ENCODE measurements around the gene JAZF1. TPM values are rescaled to one million over a fixed set of nuclear protein-coding genes. Genes with fewer than 3 reads are reported as not detected.

The JAZF1 gene
- total and polyA plus RNA-seq, 2 donors (not counting 1 experiment from before 2014, with no cell fraction given): 14.0 to 38.6 TPM

DNA sequence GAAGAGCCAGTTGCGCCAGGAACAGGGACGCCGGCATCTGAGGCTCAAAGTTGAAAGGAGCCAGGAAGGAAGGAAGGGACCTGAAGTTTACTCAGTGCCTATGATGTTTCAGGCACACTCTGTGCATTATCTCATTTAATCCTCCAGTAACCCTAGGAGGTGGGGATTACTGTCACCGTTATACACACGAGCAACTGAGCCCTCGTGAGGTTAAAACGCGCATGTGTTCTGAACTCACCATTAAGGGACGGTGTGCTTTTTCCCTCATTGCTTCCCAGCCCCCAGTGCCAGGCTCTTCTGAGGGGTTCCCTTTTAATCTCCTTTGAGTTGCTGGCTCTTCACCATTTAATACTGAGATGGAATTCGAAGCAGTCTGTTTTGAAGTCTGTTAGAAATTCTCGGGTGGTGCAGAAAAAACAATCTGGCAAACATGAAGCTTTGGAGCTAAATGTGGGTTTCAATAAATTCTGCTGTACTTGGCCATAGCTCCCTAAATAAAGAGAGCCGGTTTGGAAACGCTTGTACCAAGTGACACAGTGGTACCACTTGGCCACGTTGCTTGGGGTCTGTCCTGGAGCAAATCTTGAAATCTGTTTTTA lies 338.4 kb downstream of the JAZF1 start:
- Histone ChIP-seq H3K27me3 (replicated peaks in 1 of 4; ENCODE audit: control extremely low read depth in 1 of 4, control insufficient read depth in 3 of 4, insufficient read depth in 4 of 4, low read length in 3 of 4) (no peaks in the 10 kb centered on the region), H3K27ac (ENCODE audit: low read length in 2 of 2) (no peak overlapping the region), H4K20me1 (ENCODE audit: control insufficient read depth, insufficient read depth, low read length, poor library complexity, severe bottlenecking) (peaks cover 8% of the 10 kb centered on the region), H3K36me3 (replicated peaks in 1 of 2; ENCODE audit: control extremely low read depth in 1 of 2, control insufficient read depth in 1 of 2, extremely low read depth in 1 of 2, insufficient read depth in 2 of 2, low read length in 1 of 2) (peaks cover 3 to 53% of the 10 kb centered on the region in 2 experiments), H3K9me3 (ENCODE audit: control extremely low read depth in 1 of 3, control insufficient read depth in 2 of 3, insufficient read depth in 1 of 3, low read length in 2 of 3) (no peaks in the 10 kb centered on the region), H3K4me3 (ENCODE audit: control extremely low read depth in 1 of 5, extremely low read depth in 1 of 5, insufficient read depth in 1 of 5, low read depth in 2 of 5, low read length in 4 of 5) (no peak overlapping the region), H3K79me2 (ENCODE audit: control insufficient read depth, insufficient read depth, low read length) (no peaks in the 10 kb centered on the region), H3K4me2 (replicated peaks; ENCODE audit: low read depth, low read length, poor library complexity, severe bottlenecking) (no peak overlapping the region), H3K4me1 (ENCODE audit: control insufficient read depth in 2 of 2, insufficient read depth in 2 of 2, low read length in 2 of 2) (no peaks in the 10 kb centered on the region), H2AFZ (ENCODE audit: insufficient read depth, low read depth, low read length, poor library complexity, severe bottlenecking) (no peak overlapping the region), H3K9ac (ENCODE audit: low read length) (no peak overlapping the region)
- H3K27me3 Mint-ChIP-seq: no peaks in the 10 kb centered on the region
- intact Hi-C loops (cut with micrococcal nuclease): no loop called here
- ChIA-PET CTCF (no interaction called here), POLR2A (no interaction called here)
- H3K4me1 Mint-ChIP-seq: no peaks in the 10 kb centered on the region
- H3K4me3 Mint-ChIP-seq: no peak overlapping the region
- DNase-seq: no peak
- H3K27ac Mint-ChIP-seq: peak overlapping the region; percentile 32
- ATAC-seq (ENCODE audit: low read depth): no peak
- 93% methylated on average over 8 of the region's 14 CpGs for WGBS (ENCODE audit: insufficient coverage)
- no peaks in the 10 kb centered on the region for H3K9me3 Mint-ChIP-seq (ENCODE audit: insufficient read depth)
- TF ChIP-seq, protein P1, sequence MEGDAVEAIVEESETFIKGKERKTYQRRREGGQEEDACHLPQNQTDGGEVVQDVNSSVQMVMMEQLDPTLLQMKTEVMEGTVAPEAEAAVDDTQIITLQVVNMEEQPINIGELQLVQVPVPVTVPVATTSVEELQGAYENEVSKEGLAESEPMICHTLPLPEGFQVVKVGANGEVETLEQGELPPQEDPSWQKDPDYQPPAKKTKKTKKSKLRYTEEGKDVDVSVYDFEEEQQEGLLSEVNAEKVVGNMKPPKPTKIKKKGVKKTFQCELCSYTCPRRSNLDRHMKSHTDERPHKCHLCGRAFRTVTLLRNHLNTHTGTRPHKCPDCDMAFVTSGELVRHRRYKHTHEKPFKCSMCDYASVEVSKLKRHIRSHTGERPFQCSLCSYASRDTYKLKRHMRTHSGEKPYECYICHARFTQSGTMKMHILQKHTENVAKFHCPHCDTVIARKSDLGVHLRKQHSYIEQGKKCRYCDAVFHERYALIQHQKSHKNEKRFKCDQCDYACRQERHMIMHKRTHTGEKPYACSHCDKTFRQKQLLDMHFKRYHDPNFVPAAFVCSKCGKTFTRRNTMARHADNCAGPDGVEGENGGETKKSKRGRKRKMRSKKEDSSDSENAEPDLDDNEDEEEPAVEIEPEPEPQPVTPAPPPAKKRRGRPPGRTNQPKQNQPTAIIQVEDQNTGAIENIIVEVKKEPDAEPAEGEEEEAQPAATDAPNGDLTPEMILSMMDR (IDR thresholded peaks at IDR 0.05): no peak

DNA sequence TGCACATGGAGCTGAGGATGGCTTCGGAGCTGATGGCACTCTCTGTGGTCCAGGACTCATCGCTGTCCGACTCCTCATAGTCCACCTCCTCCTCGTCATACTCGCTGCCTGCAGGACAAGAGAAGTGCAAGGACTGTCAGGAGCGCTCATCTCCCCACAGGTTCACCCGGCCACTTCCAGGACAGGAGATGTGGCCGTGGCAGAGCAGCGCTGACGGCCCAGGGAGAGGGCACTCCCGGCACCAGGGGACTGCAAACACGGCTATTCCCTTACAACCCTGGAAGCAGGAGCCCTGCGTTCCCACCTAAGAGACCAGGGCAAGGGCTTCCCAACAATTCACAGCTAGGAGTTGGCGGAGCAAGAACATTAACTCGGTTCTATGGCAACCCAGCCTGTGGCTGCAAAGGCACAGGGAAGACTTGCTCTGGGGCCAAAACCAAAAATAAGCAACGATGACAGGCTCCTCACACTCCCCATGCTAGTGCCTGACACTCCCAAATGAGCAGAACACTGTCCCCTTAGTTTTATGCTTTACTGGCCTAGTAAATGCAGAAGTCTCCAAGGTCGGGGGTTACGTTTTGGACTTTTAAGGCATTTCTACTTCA lies 339.7 kb downstream of the JAZF1 start:
- Histone ChIP-seq H3K27ac (ENCODE audit: low read length in 2 of 2) (no peak overlapping the region), H3K9ac (ENCODE audit: low read length) (no peak overlapping the region), H3K4me2 (replicated peaks; ENCODE audit: low read depth, low read length, poor library complexity, severe bottlenecking) (no peak overlapping the region), H3K9me3 (ENCODE audit: control extremely low read depth in 1 of 3, control insufficient read depth in 2 of 3, insufficient read depth in 1 of 3, low read length in 2 of 3) (no peaks in the 10 kb centered on the region), H3K36me3 (replicated peaks in 1 of 2; ENCODE audit: control extremely low read depth in 1 of 2, control insufficient read depth in 1 of 2, extremely low read depth in 1 of 2, insufficient read depth in 2 of 2, low read length in 1 of 2) (peaks cover 5 to 63% of the 10 kb centered on the region in 2 experiments), H2AFZ (ENCODE audit: insufficient read depth, low read depth, low read length, poor library complexity, severe bottlenecking) (no peak overlapping the region), H3K4me3 (ENCODE audit: control extremely low read depth in 1 of 5, extremely low read depth in 1 of 5, insufficient read depth in 1 of 5, low read depth in 2 of 5, low read length in 4 of 5) (no peak overlapping the region), H3K27me3 (replicated peaks in 1 of 4; ENCODE audit: control extremely low read depth in 1 of 4, control insufficient read depth in 3 of 4, insufficient read depth in 4 of 4, low read length in 3 of 4) (no peaks in the 10 kb centered on the region), H3K79me2 (ENCODE audit: control insufficient read depth, insufficient read depth, low read length) (no peaks in the 10 kb centered on the region), H3K4me1 (ENCODE audit: control insufficient read depth in 2 of 2, insufficient read depth in 2 of 2, low read length in 2 of 2) (no peaks in the 10 kb centered on the region), H4K20me1 (ENCODE audit: control insufficient read depth, insufficient read depth, low read length, poor library complexity, severe bottlenecking) (peaks cover 8% of the 10 kb centered on the region)
- TF ChIP-seq EZH2 (IDR thresholded peaks at IDR 0.05; ENCODE audit: borderline replicate concordance, insufficient read depth, low read depth, low read length, poor library complexity, severe bottlenecking): no peak
- TF ChIP-seq, protein P1 (IDR thresholded peaks at IDR 0.05): no peak
- ATAC-seq (ENCODE audit: low read depth) (no peak), DNase-seq (no peak)
- WGBS (ENCODE audit: insufficient coverage): 97% methylated on average over 18 of the region's 18 CpGs
- H3K27ac Mint-ChIP-seq: no peak overlapping the region
- ChIA-PET CTCF (no interaction called here), POLR2A (no interaction called here)
- intact Hi-C loops (cut with micrococcal nuclease): no loop called here
- H3K4me3 Mint-ChIP-seq: no peak overlapping the region
- no peaks in the 10 kb centered on the region for H3K4me1 Mint-ChIP-seq
- H3K27me3 Mint-ChIP-seq: no peaks in the 10 kb centered on the region
- no peaks in the 10 kb centered on the region for H3K9me3 Mint-ChIP-seq (ENCODE audit: insufficient read depth)

Measured in B cell (primary cell).